OCI-LY1 (cell line): Measurements from ENCODE around the gene FBXO5.
"Not testable (repeated sequence)": the region's sequence is repeated elsewhere in the genome, so short reads cannot be mapped to it uniquely, and the experiment has no call there.

Source experiments
- H2AFZ ChIP-seq: fragments of 200-600 bp; sonication (generic), shearing (Covaris generic); 2 replicates; pipeline ENCODE4 v1.6.0; 2014; ENCODE audit warnings: antibody characterized with exemption, mild to moderate bottlenecking, low read length
- H3F3A ChIP-seq: fragments of 200-600 bp; sonication (generic), shearing (Covaris generic); 2 replicates; pipeline ENCODE4 v1.6.0; 2014; ENCODE audit warnings: mild to moderate bottlenecking, antibody characterized with exemption, low read length, moderate library complexity; ENCODE audit not compliant: insufficient read depth
- H3K27ac ChIP-seq: fragments of 200-600 bp; sonication (generic); 2 replicates; pipeline ENCODE4 v1.5.1; 2014; ENCODE audit warnings: low read length, mixed run types, mild to moderate bottlenecking, low read depth; ENCODE audit not compliant: poor library complexity, severe bottlenecking
- H3K27me3 ChIP-seq: fragments of 200-600 bp; sonication (generic); 2 replicates; pipeline ENCODE4 v1.6.0; 2014; ENCODE audit warnings: antibody characterized with exemption, mild to moderate bottlenecking, low read length, moderate library complexity; ENCODE audit not compliant: insufficient read depth
- H3K36me3 ChIP-seq: fragments of 200-600 bp; sonication (generic); 2 replicates; pipeline ENCODE4 v1.6.1; 2014; ENCODE audit warnings: mild to moderate bottlenecking, antibody characterized with exemption, low read length, moderate library complexity, mixed read lengths; ENCODE audit not compliant: insufficient read depth
- H3K4me1 ChIP-seq: fragments of 200-600 bp; sonication (generic); 2 replicates; pipeline ENCODE4 v1.5.1; 2014; ENCODE audit warnings: mild to moderate bottlenecking, low read length, moderate library complexity; ENCODE audit not compliant: insufficient read depth, severe bottlenecking
- H3K4me2 ChIP-seq: fragments of 200-600 bp; sonication (generic), shearing (Covaris generic); 2 replicates; pipeline ENCODE4 v1.6.1; 2014; ENCODE audit warnings: low read length
- H3K4me3 ChIP-seq: fragments of 200-600 bp; sonication (generic); 2 replicates; pipeline ENCODE4 v1.5.1; 2014; ENCODE audit warnings: low read length, low read depth, mild to moderate bottlenecking, mixed read lengths; ENCODE audit not compliant: poor library complexity, severe bottlenecking
- H3K79me2 ChIP-seq: fragments of 200-600 bp; shearing (Covaris generic); 2 replicates; pipeline ENCODE4 v1.6.1; 2016; ENCODE audit warnings: mixed run types, low read length, mixed read lengths; ENCODE audit not compliant: insufficient read depth
- H3K9ac ChIP-seq: fragments of 200-600 bp; sonication (generic), shearing (Covaris generic); 2 replicates; pipeline ENCODE4 v1.6.1; 2014; ENCODE audit warnings: mild to moderate bottlenecking, low read length, mixed read lengths
- H3K9me2 ChIP-seq: fragments of 200-600 bp; sonication (generic), shearing (Covaris generic); 2 replicates; pipeline ENCODE4 v1.6.1; 2014; ENCODE audit warnings: low read depth, mild to moderate bottlenecking, low read length, mixed read lengths
- H3K9me3 ChIP-seq: fragments of 200-600 bp; shearing (Covaris generic); 2 replicates; pipeline ENCODE4 v1.6.1; 2014; ENCODE audit warnings: low read length, mixed read lengths
- H4K20me1 ChIP-seq: fragments of 200-600 bp; sonication (generic), shearing (Covaris generic); 2 replicates; pipeline ENCODE4 v1.6.0; 2016; ENCODE audit warnings: mild to moderate bottlenecking, low read length; ENCODE audit not compliant: insufficient read depth
- EZH2 ChIP-seq: fragments of 200-600 bp; sonication (generic), shearing (Covaris generic); IDR thresholded peaks from 2 replicates; pipeline ENCODE4 v1.8.0; 2017; ENCODE audit warnings: borderline replicate concordance, mixed run types, mild to moderate bottlenecking, antibody characterized with exemption, low read length, moderate library complexity, mixed read lengths
- TF ChIP-seq, protein P1 (sequence below): fragments of 200-600 bp; sonication (generic), shearing (Covaris generic); IDR thresholded peaks from 2 replicates; pipeline ENCODE4 v1.5.1; 2017; ENCODE audit warnings: mild to moderate bottlenecking, antibody characterized with exemption, low read length, moderate library complexity, mixed read lengths

Gene FBXO5

GRCh38 chr6:152993847-152994246 lies 11.0 kb upstream of the FBXO5 start:
- no peak overlapping the region for H3K4me3 ChIP-seq
- no peaks in the 10 kb centered on the region for H3K9me2 ChIP-seq
- peaks cover 91% of the 10 kb centered on the region for H3K36me3 ChIP-seq
- H3F3A ChIP-seq = no peaks in the 10 kb centered on the region
- peaks cover 8% of the 10 kb centered on the region for H3K4me1 ChIP-seq
- no peak overlapping the region for H3K4me2 ChIP-seq
- no peaks in the 10 kb centered on the region for H3K27me3 ChIP-seq
- H3K9me3 ChIP-seq = 0 out of 2 replicates have a peak, but pooled peaks cover 2% of the 10 kb centered on the region
- H2AFZ ChIP-seq = no peak overlapping the region
- no peak overlapping the region for H3K27ac ChIP-seq
- peaks cover 57% of the 10 kb centered on the region for H3K79me2 ChIP-seq
- no peaks in the 10 kb centered on the region for H4K20me1 ChIP-seq
- H3K9ac ChIP-seq = no peak overlapping the region
- no peak for TF ChIP-seq EZH2
- TF ChIP-seq, protein P1, sequence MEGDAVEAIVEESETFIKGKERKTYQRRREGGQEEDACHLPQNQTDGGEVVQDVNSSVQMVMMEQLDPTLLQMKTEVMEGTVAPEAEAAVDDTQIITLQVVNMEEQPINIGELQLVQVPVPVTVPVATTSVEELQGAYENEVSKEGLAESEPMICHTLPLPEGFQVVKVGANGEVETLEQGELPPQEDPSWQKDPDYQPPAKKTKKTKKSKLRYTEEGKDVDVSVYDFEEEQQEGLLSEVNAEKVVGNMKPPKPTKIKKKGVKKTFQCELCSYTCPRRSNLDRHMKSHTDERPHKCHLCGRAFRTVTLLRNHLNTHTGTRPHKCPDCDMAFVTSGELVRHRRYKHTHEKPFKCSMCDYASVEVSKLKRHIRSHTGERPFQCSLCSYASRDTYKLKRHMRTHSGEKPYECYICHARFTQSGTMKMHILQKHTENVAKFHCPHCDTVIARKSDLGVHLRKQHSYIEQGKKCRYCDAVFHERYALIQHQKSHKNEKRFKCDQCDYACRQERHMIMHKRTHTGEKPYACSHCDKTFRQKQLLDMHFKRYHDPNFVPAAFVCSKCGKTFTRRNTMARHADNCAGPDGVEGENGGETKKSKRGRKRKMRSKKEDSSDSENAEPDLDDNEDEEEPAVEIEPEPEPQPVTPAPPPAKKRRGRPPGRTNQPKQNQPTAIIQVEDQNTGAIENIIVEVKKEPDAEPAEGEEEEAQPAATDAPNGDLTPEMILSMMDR = no peak

DNA sequence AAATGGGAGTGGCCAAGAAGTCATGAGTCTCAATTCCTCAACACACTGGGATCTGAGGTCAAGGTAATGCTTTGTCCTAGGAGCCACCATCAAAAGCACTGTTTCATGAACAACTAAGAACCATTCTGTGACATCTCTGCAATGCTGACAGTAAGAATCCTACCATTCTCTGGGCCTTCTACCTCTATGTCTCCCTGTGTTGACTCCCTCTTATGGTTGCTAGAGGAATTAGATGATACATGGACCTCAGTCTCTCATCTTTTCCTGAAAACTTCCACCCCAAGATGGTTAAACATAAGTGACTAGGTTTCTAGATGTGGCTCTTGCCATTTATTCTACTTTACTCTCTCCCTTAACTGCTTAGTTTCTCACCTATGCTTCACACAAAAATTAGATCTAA lies 10.6 kb upstream of the FBXO5 start:
- H3K36me3 ChIP-seq = peaks cover 87% of the 10 kb centered on the region
- H3K27ac ChIP-seq = no peak overlapping the region
- H4K20me1 ChIP-seq = no peaks in the 10 kb centered on the region
- H3F3A ChIP-seq = no peaks in the 10 kb centered on the region
- no peak overlapping the region for H3K4me3 ChIP-seq
- peaks cover 52% of the 10 kb centered on the region for H3K79me2 ChIP-seq
- no peaks in the 10 kb centered on the region for H3K27me3 ChIP-seq
- H3K9me3 ChIP-seq = 0 out of 2 replicates have a peak, but pooled peaks cover 2% of the 10 kb centered on the region
- H3K9ac ChIP-seq = no peak overlapping the region
- TF ChIP-seq, protein P1 = no peak
- no peak for TF ChIP-seq EZH2
- peaks cover 8% of the 10 kb centered on the region for H3K4me1 ChIP-seq
- no peak overlapping the region for H2AFZ ChIP-seq
- no peaks in the 10 kb centered on the region for H3K9me2 ChIP-seq
- no peak overlapping the region for H3K4me2 ChIP-seq

GRCh38 chr6:152986978-152987377 lies 4.1 kb upstream of the FBXO5 start:
- H3K27ac ChIP-seq = no peak overlapping the region
- H3K36me3 ChIP-seq = peaks cover 59% of the 10 kb centered on the region
- no peak overlapping the region for H3K4me2 ChIP-seq
- no peak overlapping the region for H3K9ac ChIP-seq
- H3K4me1 ChIP-seq = peaks cover 17% of the 10 kb centered on the region
- no peaks in the 10 kb centered on the region for H3K9me3 ChIP-seq
- H4K20me1 ChIP-seq = no peaks in the 10 kb centered on the region
- no peak overlapping the region for H3K4me3 ChIP-seq
- no peaks in the 10 kb centered on the region for H3F3A ChIP-seq
- TF ChIP-seq EZH2 = no peak
- TF ChIP-seq, protein P1 = no peak
- no peaks in the 10 kb centered on the region for H3K9me2 ChIP-seq
- H3K27me3 ChIP-seq = no peaks in the 10 kb centered on the region
- peaks cover 61% of the 10 kb centered on the region for H3K79me2 ChIP-seq
- no peak overlapping the region for H2AFZ ChIP-seq

- Histone ChIP-seq H3K36me3 (peaks cover 57% of the 10 kb centered on the region), H3K27ac (peak overlapping the region; percentile 91)
Observed at GRCh38 chr6:152985300-152985699, 2.5 kb upstream of the FBXO5 start.

More at GRCh38 chr6:152985300-152985699, 2.5 kb upstream of the FBXO5 start:
- H4K20me1 ChIP-seq, H2AFZ ChIP-seq, H3K27me3 ChIP-seq, H3K9me2 ChIP-seq, H3F3A ChIP-seq, H3K9me3 ChIP-seq: not testable (repeated sequence)
- Histone ChIP-seq H3K4me1 (peaks cover 27% of the 10 kb centered on the region), H3K79me2 (peaks cover 62% of the 10 kb centered on the region), H3K4me3 (peak overlapping the region; percentile 99), H3K4me2 (peak overlapping the region; percentile 95), H3K9ac (peak overlapping the region; percentile 98)
